Neuronal stem cell (in vitro differentiated cells): ENCODE measurements around the gene IRF6.

ENCODE experiments used
- DNase-seq: peaks from one replicate; pipeline ENCODE4 v3.0.0-alpha.2; 2013; ENCODE audit warnings: low spot score
- H2AFZ ChIP-seq: one replicate; pipeline ENCODE4 v1.6.1; 2013; ENCODE audit warnings: mild to moderate bottlenecking, low read length, inconsistent platforms
- H2AK5ac ChIP-seq: 2 replicates; pipeline ENCODE4 v1.6.1; 2013; ENCODE audit warnings: low read depth, mild to moderate bottlenecking, inconsistent platforms, low read length, moderate library complexity, mixed read lengths
- H2BK120ac ChIP-seq: 2 replicates; pipeline ENCODE4 v1.6.1; 2013; ENCODE audit warnings: low read depth, mild to moderate bottlenecking, inconsistent platforms, low read length, moderate library complexity, mixed read lengths
- H2BK12ac ChIP-seq: one replicate; pipeline ENCODE4 v1.6.1; 2013; ENCODE audit warnings: low read length, inconsistent platforms
- H2BK15ac ChIP-seq: 2 replicates; pipeline ENCODE4 v1.6.1; 2013; ENCODE audit warnings: mild to moderate bottlenecking, low read length, inconsistent platforms, mixed read lengths
- H2BK5ac ChIP-seq: one replicate; pipeline ENCODE4 v1.6.1; 2013; ENCODE audit warnings: inconsistent platforms, mild to moderate bottlenecking, low read length, moderate library complexity
- H3K14ac ChIP-seq: one replicate; pipeline ENCODE4 v1.6.1; 2013; ENCODE audit warnings: low read length, inconsistent platforms
- H3K18ac ChIP-seq: 2 replicates; pipeline ENCODE4 v1.6.1; 2013; ENCODE audit warnings: low read length, inconsistent platforms
- H3K23ac ChIP-seq: 2 replicates; pipeline ENCODE4 v1.6.1; 2013; ENCODE audit warnings: low read depth, mild to moderate bottlenecking, mixed read lengths, low read length, inconsistent platforms; ENCODE audit not compliant: poor library complexity
- H3K27ac ChIP-seq: replicated peaks from 3 replicates; pipeline ENCODE4 v1.5.1; 2013; ENCODE audit warnings: low read length, inconsistent platforms
- H3K27me3 ChIP-seq, 3 experiments: 2 replicates each; pipeline ENCODE4 v1.6.1; 2013; ENCODE audit warnings: low read length in 3 of 3, mild to moderate bottlenecking in 2 of 3, inconsistent platforms in 1 of 3, low read depth in 1 of 3, mixed read lengths in 1 of 3, moderate library complexity in 1 of 3; ENCODE audit not compliant: control insufficient read depth in 3 of 3, insufficient read depth in 3 of 3
- H3K36me3 ChIP-seq, 2 donors: replicated peaks in 1 of 2; 2 replicates each; pipeline ENCODE4 v1.6.1; 2013; ENCODE audit warnings: low read length in 2 of 2; ENCODE audit not compliant: control insufficient read depth in 2 of 2, insufficient read depth in 2 of 2
- H3K4ac ChIP-seq: 2 replicates; pipeline ENCODE4 v1.6.1; 2013; ENCODE audit warnings: inconsistent platforms, mild to moderate bottlenecking, low read length, moderate library complexity
- H3K4me1 ChIP-seq, 2 donors: 1 replicate in 1 of 2; 2 replicates in 1 of 2; pipeline ENCODE4 v1.6.1; 2013; ENCODE audit warnings: low read length in 2 of 2, low read depth in 1 of 2; ENCODE audit not compliant: control insufficient read depth in 2 of 2, insufficient read depth in 1 of 2
- H3K4me2 ChIP-seq: one replicate; pipeline ENCODE4 v1.6.1; 2013; ENCODE audit warnings: mild to moderate bottlenecking, low read length, inconsistent platforms; ENCODE audit not compliant: insufficient read depth, poor library complexity, severe bottlenecking
- H3K4me3 ChIP-seq, 2 donors: 2 replicates each; pipeline ENCODE4 v1.5.1; 2013; ENCODE audit warnings: low read length in 2 of 2, mild to moderate bottlenecking in 2 of 2, inconsistent platforms in 1 of 2, moderate library complexity in 1 of 2
- H3K79me1 ChIP-seq: one replicate; pipeline ENCODE4 v1.6.1; 2013; ENCODE audit warnings: low read depth, mild to moderate bottlenecking, inconsistent platforms, low read length, moderate library complexity
- H3K9ac ChIP-seq: one replicate; pipeline ENCODE4 v1.6.1; 2013; ENCODE audit warnings: mild to moderate bottlenecking, low read depth, low read length, inconsistent platforms; ENCODE audit not compliant: poor library complexity
- H3K9me3 ChIP-seq, 2 donors: replicated peaks in 1 of 2; 2 replicates each; pipeline versions ENCODE3 to v1.6.1; 2013; ENCODE audit warnings: low read length in 2 of 2, mild to moderate bottlenecking in 2 of 2, inconsistent platforms in 1 of 2, low read depth in 1 of 2, mixed read lengths in 1 of 2, moderate library complexity in 1 of 2; ENCODE audit not compliant: control insufficient read depth in 2 of 2, insufficient read depth in 1 of 2
- H4K8ac ChIP-seq: one replicate; pipeline ENCODE4 v1.6.1; 2013; ENCODE audit warnings: low read depth, mild to moderate bottlenecking, inconsistent platforms, low read length, moderate library complexity
- H4K91ac ChIP-seq: one replicate; pipeline ENCODE4 v1.6.1; 2013; ENCODE audit warnings: low read length, low read depth, mild to moderate bottlenecking, inconsistent platforms; ENCODE audit not compliant: poor library complexity
- WGBS, 2 donors: extraction: QIAGEN DNeasy Blood & Tissue Kit; methylation state at CpG; one replicate each; pipeline ENCODE4 v1.1.7; 2013; ENCODE audit warnings: missing lambda C conversion rate in 2 of 2, mixed read lengths in 1 of 2; ENCODE audit not compliant: insufficient read length in 2 of 2, insufficient replicate concordance in 1 of 2; ENCODE audit errors: extremely low coverage in 2 of 2; 5-methylcytosine and 5-hydroxymethylcytosine counted together

The IRF6 gene

DNA sequence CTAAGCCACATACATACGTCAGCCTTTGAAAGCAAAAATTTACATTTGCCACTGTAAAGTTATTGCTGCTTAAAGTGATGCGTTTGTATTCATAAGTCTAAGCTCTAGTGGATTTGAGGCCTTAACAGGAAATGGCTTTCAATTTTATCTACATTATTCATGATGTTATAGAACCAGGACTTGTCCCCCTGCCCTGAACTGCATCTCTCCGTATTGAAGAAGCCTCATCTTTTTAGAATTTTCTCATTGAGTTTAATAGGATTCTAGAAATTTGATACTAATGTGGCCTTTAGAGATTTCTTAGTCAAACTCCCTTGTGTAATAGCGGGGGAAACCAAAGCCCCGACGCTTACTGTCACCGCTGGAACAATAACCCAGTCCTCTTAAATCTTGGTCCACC, 31.7 kb upstream of the IRF6 start:
- H2BK12ac ChIP-seq = no peak overlapping the region
- H3K27me3 ChIP-seq = no peaks in the 10 kb centered on the region
- no peak overlapping the region for H3K23ac ChIP-seq
- no peak overlapping the region for H3K4ac ChIP-seq
- no peak overlapping the region for H2AK5ac ChIP-seq
- H3K4me1 ChIP-seq = no peaks in the 10 kb centered on the region
- no peak overlapping the region for H4K91ac ChIP-seq
- no peak overlapping the region for H3K9ac ChIP-seq
- no peak overlapping the region for H3K18ac ChIP-seq
- H2AFZ ChIP-seq = no peak overlapping the region
- H3K4me3 ChIP-seq = no peak overlapping the region
- H2BK120ac ChIP-seq = no peak overlapping the region
- H3K36me3 ChIP-seq = peaks cover 42 to 100% of the 10 kb centered on the region in 2 donors
- no CpG with 5 or more reads among the region's 7 CpGs for WGBS, 2 donors
- no peak overlapping the region for H3K4me2 ChIP-seq
- no peak overlapping the region for H4K8ac ChIP-seq
- H3K9me3 ChIP-seq = no peaks in the 10 kb centered on the region
- no peak overlapping the region for H3K27ac ChIP-seq
- no peak overlapping the region for H2BK5ac ChIP-seq
- no peak overlapping the region for H3K14ac ChIP-seq
- DNase-seq = no peak
- no peaks in the 10 kb centered on the region for H3K79me1 ChIP-seq
- H2BK15ac ChIP-seq = no peak overlapping the region

DNA sequence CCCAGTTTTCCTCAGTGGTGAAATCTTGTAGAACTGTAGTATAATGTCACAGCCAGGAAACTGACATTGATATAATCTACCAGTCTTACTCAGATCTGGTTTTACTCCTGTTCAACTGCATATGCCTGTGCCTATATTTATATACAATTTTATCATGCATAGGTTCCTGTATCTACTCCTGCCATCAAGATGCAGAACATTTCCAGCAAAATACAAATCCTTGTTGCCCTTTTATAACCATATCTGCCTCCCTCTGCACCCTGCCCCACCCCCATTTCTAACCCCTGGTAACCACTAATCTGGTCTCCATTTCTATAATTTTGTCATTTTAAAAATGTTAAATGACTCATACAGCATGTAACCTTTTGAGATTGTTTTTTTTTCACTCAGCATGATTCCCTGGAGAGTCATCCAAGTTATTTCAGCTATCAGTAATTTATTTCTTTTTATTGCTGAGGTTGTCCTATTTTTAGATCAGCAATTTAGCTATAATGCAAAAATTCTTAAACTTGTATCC, 29.9 kb upstream of the IRF6 start:
- no peak overlapping the region for H3K14ac ChIP-seq
- H3K27ac ChIP-seq = no peak overlapping the region
- H2BK5ac ChIP-seq = no peak overlapping the region
- no peak overlapping the region for H2BK15ac ChIP-seq
- H3K9ac ChIP-seq = no peak overlapping the region
- H3K23ac ChIP-seq = no peak overlapping the region
- DNase-seq = no peak
- H3K18ac ChIP-seq = no peak overlapping the region
- H3K4me3 ChIP-seq = no peak overlapping the region
- H2BK12ac ChIP-seq = no peak overlapping the region
- peaks cover 37 to 100% of the 10 kb centered on the region in 2 donors for H3K36me3 ChIP-seq
- H3K4me1 ChIP-seq = no peaks in the 10 kb centered on the region
- H3K4me2 ChIP-seq = no peak overlapping the region
- H2AFZ ChIP-seq = no peak overlapping the region
- no peak overlapping the region for H4K8ac ChIP-seq
- H3K79me1 ChIP-seq = no peaks in the 10 kb centered on the region
- no peak overlapping the region for H3K4ac ChIP-seq
- H2AK5ac ChIP-seq = no peak overlapping the region
- H3K9me3 ChIP-seq = no peaks in the 10 kb centered on the region
- H4K91ac ChIP-seq = no peak overlapping the region
- H3K27me3 ChIP-seq = no peaks in the 10 kb centered on the region
- H2BK120ac ChIP-seq = no peak overlapping the region

DNA sequence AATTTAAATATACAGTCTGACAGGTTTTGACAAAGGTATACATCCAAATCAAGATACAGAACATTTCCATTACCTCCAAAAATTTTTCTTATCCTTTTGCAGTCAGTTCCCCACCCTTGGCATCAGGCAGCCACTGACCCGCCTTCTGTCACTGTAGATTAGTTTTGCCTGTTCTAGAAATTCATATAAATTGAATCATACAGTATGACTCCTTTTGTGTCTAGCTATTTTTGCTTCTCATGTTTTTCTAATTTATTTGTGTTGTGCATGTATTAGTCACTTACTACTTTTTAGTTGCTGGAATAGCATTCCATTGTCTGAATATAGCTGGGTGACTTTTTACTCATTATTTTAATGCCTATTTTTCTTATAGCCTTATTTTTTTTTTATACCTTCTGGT, 25.7 kb upstream of the IRF6 start:
- H3K4ac ChIP-seq = no peak overlapping the region
- no peak overlapping the region for H3K23ac ChIP-seq
- H4K8ac ChIP-seq = no peak overlapping the region
- H2BK12ac ChIP-seq = no peak overlapping the region
- no peaks in the 10 kb centered on the region for H3K79me1 ChIP-seq
- no peak overlapping the region for H4K91ac ChIP-seq
- no peak overlapping the region for H2BK120ac ChIP-seq
- no peak for DNase-seq
- no peak overlapping the region for H3K4me3 ChIP-seq
- H2AK5ac ChIP-seq = no peak overlapping the region
- peaks cover 16 to 70% of the 10 kb centered on the region in 2 donors for H3K36me3 ChIP-seq
- no peaks in the 10 kb centered on the region for H3K9me3 ChIP-seq
- no peak overlapping the region for H2BK5ac ChIP-seq
- no peak overlapping the region for H3K9ac ChIP-seq
- no peak overlapping the region for H2AFZ ChIP-seq
- H3K27me3 ChIP-seq = no peaks in the 10 kb centered on the region
- no peak overlapping the region for H3K27ac ChIP-seq
- no CpG with 5 or more reads among the region's 1 CpG for WGBS, 2 donors
- H3K18ac ChIP-seq = no peak overlapping the region
- no peaks in the 10 kb centered on the region for H3K4me1 ChIP-seq
- no peak overlapping the region for H3K4me2 ChIP-seq
- no peak overlapping the region for H2BK15ac ChIP-seq
- H3K14ac ChIP-seq = no peak overlapping the region

DNA sequence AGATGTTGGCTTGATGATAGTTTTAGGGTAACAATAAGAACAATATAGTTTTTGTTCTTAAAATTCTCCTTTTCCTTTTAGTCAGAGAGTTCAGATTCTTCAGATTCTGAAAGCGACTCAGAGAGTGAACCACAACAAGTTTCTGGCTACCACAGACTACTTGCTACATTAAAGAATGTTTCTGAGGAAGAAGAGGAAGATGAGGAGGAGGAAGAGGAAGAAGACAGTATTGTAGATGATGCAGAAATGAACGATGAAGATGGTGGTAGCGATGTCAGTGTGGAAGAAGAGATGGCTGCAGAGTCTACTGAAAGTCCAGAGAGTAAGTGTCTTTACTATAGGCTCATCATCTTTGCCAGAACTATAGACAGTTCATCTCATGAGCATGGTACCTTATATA, 24.8 kb upstream of the IRF6 start:
- Histone ChIP-seq H3K4me3 (no peak overlapping the region), H2BK12ac (no peak overlapping the region), H2AK5ac (no peak overlapping the region), H3K4me2 (no peak overlapping the region), H3K9me3 (no peaks in the 10 kb centered on the region), H3K4me1 (no peaks in the 10 kb centered on the region), H2BK5ac (no peak overlapping the region), H3K14ac (no peak overlapping the region), H2BK15ac (no peak overlapping the region), H3K27me3 (no peaks in the 10 kb centered on the region), H3K27ac (no peak overlapping the region), H3K4ac (no peak overlapping the region), H4K91ac (no peak overlapping the region), H3K36me3 (peaks cover 15 to 61% of the 10 kb centered on the region in 2 donors), H3K79me1 (no peaks in the 10 kb centered on the region), H3K23ac (no peak overlapping the region), H3K9ac (no peak overlapping the region), H4K8ac (no peak overlapping the region), H2BK120ac (no peak overlapping the region), H3K18ac (no peak overlapping the region), H2AFZ (no peak overlapping the region)
- WGBS, 2 donors = no CpG with 5 or more reads among the region's 3 CpGs
- DNase-seq = no peak
